SK-N-SH (cell line): ENCODE data around the gene GGT7. TPM values are rescaled to one million over a fixed set of nuclear protein-coding genes. Genes with fewer than 3 reads are reported as not detected.
A peak's percentile ranks its signal among the peaks of the same experiment; 100 is the strongest.

ENCODE experiments used
- CTCF ChIA-PET: fragments of 300-600, 350-600 bp; formaldehyde crosslinking; extraction: SDS; loops from one replicate; lab custom pipeline; 2021; lab: Yijun Ruan, JAX
- POLR2A ChIA-PET: fragments of 350-600 bp; sonication (Branson Sonifier 250); formaldehyde crosslinking; extraction: SDS; loops from one replicate; lab custom pipeline; 2020; ENCODE audit warnings: antibody characterized with exemption, inconsistent platforms; lab: Yijun Ruan, JAX
- DNase-seq: peaks from one replicate; pipeline ENCODE4 v3.0.0; 2012
- H2AFZ ChIP-seq: fragments of 200-600 bp; sonication (generic); 2 replicates; pipeline ENCODE4 v1.8.1; 2016; ENCODE audit warnings: antibody characterized with exemption, mild to moderate bottlenecking, low read depth
- H3F3A ChIP-seq: fragments of 200-600 bp; sonication (generic); replicated peaks from 2 replicates; pipeline ENCODE3; 2016; ENCODE audit warnings: antibody characterized with exemption, mild to moderate bottlenecking; ENCODE audit not compliant: insufficient read depth
- H3K27ac ChIP-seq, 2 experiments: fragments of 200-500 bp in 1 of 2; fragments of 200-600 bp in 1 of 2; sonication (Bioruptor generic) in 1 of 2; sonication (generic), shearing (Covaris generic) in 1 of 2; 2 replicates each; pipeline versions ENCODE4 v1.5.1 to v1.6.1; 2014 to 2016; ENCODE audit warnings: low read depth in 2 of 2, inconsistent platforms in 1 of 2, low read length in 1 of 2, mild to moderate bottlenecking in 1 of 2, mixed read lengths in 1 of 2
- H3K27me3 ChIP-seq: fragments of 200-600 bp; sonication (generic), shearing (Covaris generic); 2 replicates; pipeline ENCODE4 v1.6.1; 2016; ENCODE audit warnings: mixed run types; ENCODE audit not compliant: insufficient read depth
- H3K36me3 ChIP-seq, 2 experiments: fragments of 200-500 bp in 1 of 2; fragments of 200-600 bp in 1 of 2; sonication (Bioruptor generic) in 1 of 2; sonication (generic) in 1 of 2; replicated peaks in 1 of 2; 2 replicates each; pipeline versions ENCODE3 to v1.5.1; 2014 to 2016; ENCODE audit warnings: low read length in 1 of 2, mild to moderate bottlenecking in 1 of 2; ENCODE audit not compliant: insufficient read depth in 2 of 2, control insufficient read depth in 1 of 2
- H3K4me1 ChIP-seq, 2 experiments: fragments of 200-500 bp in 1 of 2; fragments of 200-600 bp in 1 of 2; sonication (Bioruptor generic) in 1 of 2; sonication (generic), shearing (Covaris generic) in 1 of 2; 2 replicates each; pipeline versions ENCODE4 v1.5.1 to v1.6.1; 2014 to 2016; ENCODE audit warnings: low read depth in 1 of 2, low read length in 1 of 2, mixed run types in 1 of 2; ENCODE audit not compliant: insufficient read depth in 2 of 2, control insufficient read depth in 1 of 2
- H3K4me2 ChIP-seq: fragments of 200-600 bp; sonication (generic), shearing (Covaris generic); 2 replicates; pipeline ENCODE4 v1.6.1; 2017; ENCODE audit warnings: mixed run types
- H3K4me3 ChIP-seq, 2 experiments: fragments of 200-500 bp in 1 of 2; fragments of 200-600 bp in 1 of 2; sonication (Bioruptor generic) in 1 of 2; sonication (generic), shearing (Covaris generic) in 1 of 2; 2 replicates each; pipeline versions ENCODE4 v1.5.1 to v1.8.1; 2014 to 2016; ENCODE audit warnings: low read depth in 2 of 2, inconsistent platforms in 1 of 2, low read length in 1 of 2, mild to moderate bottlenecking in 1 of 2, mixed read lengths in 1 of 2, moderate library complexity in 1 of 2
- H3K79me2 ChIP-seq: fragments of 200-600 bp; sonication (generic); 2 replicates; pipeline ENCODE4 v1.8.1; 2017; ENCODE audit warnings: mild to moderate bottlenecking; ENCODE audit not compliant: insufficient read depth
- H3K9ac ChIP-seq: fragments of 200-600 bp; sonication (generic); 2 replicates; pipeline ENCODE4 v1.6.1; 2017; ENCODE audit warnings: mixed run types
- H3K9me2 ChIP-seq: fragments of 200-600 bp; sonication (generic); 2 replicates; pipeline ENCODE4 v1.6.1; 2017; ENCODE audit warnings: mixed run types
- H3K9me3 ChIP-seq: fragments of 200-600 bp; sonication (generic); 2 replicates; pipeline ENCODE4 v1.6.1; 2017; ENCODE audit warnings: mixed run types, mild to moderate bottlenecking, moderate library complexity
- H4K20me1 ChIP-seq: fragments of 200-600 bp; sonication (generic); 2 replicates; pipeline ENCODE4 v1.6.1; 2017; ENCODE audit warnings: mild to moderate bottlenecking, mixed run types; ENCODE audit not compliant: insufficient read depth
- CHD2 ChIP-seq: fragments of 150-350 bp; IDR thresholded peaks from 2 replicates; pipeline ENCODE4 v1.6.1; 2018; ENCODE audit warnings: low read length; ENCODE audit not compliant: partially characterized antibody
- ELF1 ChIP-seq: IDR thresholded peaks from 2 replicates; pipeline ENCODE4 v1.4.0; 2012
- EP300 ChIP-seq, 2 experiments: IDR thresholded peaks; 2 replicates each; pipeline versions ENCODE4 v1.4.0 to v1.6.1; 2012; ENCODE audit warnings: borderline replicate concordance in 1 of 2, low read depth in 1 of 2, low read length in 1 of 2
- EZH2phosphoT487 ChIP-seq: fragments of 200-600 bp; sonication (generic); IDR thresholded peaks from 2 replicates; pipeline ENCODE4 v1.6.1; 2017; ENCODE audit warnings: low read depth, mixed run types, mild to moderate bottlenecking, antibody characterized with exemption, moderate library complexity, borderline replicate concordance
- FOSL2 ChIP-seq: IDR thresholded peaks from 2 replicates; pipeline ENCODE4 v1.4.0; 2012; ENCODE audit warnings: low read depth, mild to moderate bottlenecking, moderate library complexity, borderline replicate concordance
- FOXM1 ChIP-seq: IDR thresholded peaks from 2 replicates; pipeline ENCODE4 v1.4.0; 2012; ENCODE audit warnings: low read depth, mild to moderate bottlenecking
- GABPA ChIP-seq: IDR thresholded peaks from 2 replicates; pipeline ENCODE4 v1.4.0; 2012; ENCODE audit warnings: low read depth, mild to moderate bottlenecking
- JUND ChIP-seq: IDR thresholded peaks from 2 replicates; pipeline ENCODE4 v1.4.0; 2012
- MXI1 ChIP-seq: IDR thresholded peaks from 2 replicates; pipeline ENCODE4 v1.6.1; 2012; ENCODE audit warnings: mild to moderate bottlenecking, low read depth, low read length, improper control_type of control experiment
- NFIC ChIP-seq: IDR thresholded peaks from 2 replicates; pipeline ENCODE4 v1.4.0; 2012; ENCODE audit warnings: borderline replicate concordance
- NRF1 ChIP-seq: IDR thresholded peaks from 2 replicates; pipeline ENCODE4 v1.6.1; 2012; ENCODE audit warnings: low read depth, mild to moderate bottlenecking, low read length
- POLR2AphosphoS5 ChIP-seq: IDR thresholded peaks from 2 replicates; pipeline ENCODE4 v1.6.1; 2012; ENCODE audit warnings: low read depth, low read length
- RCOR1 ChIP-seq: fragments of 150-350 bp; IDR thresholded peaks from 2 replicates; pipeline ENCODE4 v1.6.1; 2017; ENCODE audit warnings: antibody characterized with exemption, low read length
- RXRA ChIP-seq: IDR thresholded peaks from 2 replicates; pipeline ENCODE4 v1.4.0; 2012; ENCODE audit warnings: low read depth, mild to moderate bottlenecking, borderline replicate concordance
- TCF12 ChIP-seq: IDR thresholded peaks from 2 replicates; pipeline ENCODE4 v1.4.0; 2012
- TEAD4 ChIP-seq: IDR thresholded peaks from 2 replicates; pipeline ENCODE4 v1.4.0; 2012; ENCODE audit warnings: mild to moderate bottlenecking, borderline replicate concordance; ENCODE audit not compliant: insufficient read depth
- WGBS: methylation state at CpG from one replicate; pipeline ENCODE4 v1.1.6; 2017; ENCODE audit warnings: low lambda C conversion rate; 5-methylcytosine and 5-hydroxymethylcytosine counted together
- polyA plus RNA-seq, 3 experiments: library from polyadenylated mRNA; depleted of rRNA; stranded (reverse); fragments of >200 nt; gene quantifications; 2 replicates each; pipeline ENCODE4 v1.2.3, GENCODE V29; 2012
- TF ChIP-seq, protein P1 (sequence below): fragments of 150-350 bp; IDR thresholded peaks from 2 replicates; pipeline ENCODE4 v1.6.1; 2016; ENCODE audit warnings: mild to moderate bottlenecking, low read depth, low read length
- TF ChIP-seq, protein P2 (sequence below): IDR thresholded peaks from 2 replicates; pipeline ENCODE4 v1.4.0; 2012; ENCODE audit warnings: low read depth
- TF ChIP-seq, protein P3 (sequence below): IDR thresholded peaks from 2 replicates; pipeline ENCODE4 v1.6.1; 2012; ENCODE audit warnings: mild to moderate bottlenecking, low read depth, low read length, moderate library complexity
- TF ChIP-seq, protein P4 (sequence below): fragments of 150-350 bp; IDR thresholded peaks from 2 replicates; pipeline ENCODE4 v1.6.1; 2017; ENCODE audit warnings: antibody characterized with exemption, low read length, low read depth, borderline replicate concordance
- TF ChIP-seq, protein P5 (sequence below): fragments of 200-600 bp; sonication (generic); IDR thresholded peaks from 2 replicates; pipeline ENCODE4 v1.6.1; 2017; ENCODE audit warnings: antibody characterized with exemption, mild to moderate bottlenecking, moderate library complexity
- TF ChIP-seq, protein P6 (sequence below): IDR thresholded peaks from 2 replicates; pipeline ENCODE4 v1.4.0; 2012; ENCODE audit warnings: low read depth, borderline replicate concordance

GGT7 gene
- polyA plus RNA-seq, 1 of the 3 experiments (the other 2 are of a cell fraction): 22.5 TPM

DNA sequence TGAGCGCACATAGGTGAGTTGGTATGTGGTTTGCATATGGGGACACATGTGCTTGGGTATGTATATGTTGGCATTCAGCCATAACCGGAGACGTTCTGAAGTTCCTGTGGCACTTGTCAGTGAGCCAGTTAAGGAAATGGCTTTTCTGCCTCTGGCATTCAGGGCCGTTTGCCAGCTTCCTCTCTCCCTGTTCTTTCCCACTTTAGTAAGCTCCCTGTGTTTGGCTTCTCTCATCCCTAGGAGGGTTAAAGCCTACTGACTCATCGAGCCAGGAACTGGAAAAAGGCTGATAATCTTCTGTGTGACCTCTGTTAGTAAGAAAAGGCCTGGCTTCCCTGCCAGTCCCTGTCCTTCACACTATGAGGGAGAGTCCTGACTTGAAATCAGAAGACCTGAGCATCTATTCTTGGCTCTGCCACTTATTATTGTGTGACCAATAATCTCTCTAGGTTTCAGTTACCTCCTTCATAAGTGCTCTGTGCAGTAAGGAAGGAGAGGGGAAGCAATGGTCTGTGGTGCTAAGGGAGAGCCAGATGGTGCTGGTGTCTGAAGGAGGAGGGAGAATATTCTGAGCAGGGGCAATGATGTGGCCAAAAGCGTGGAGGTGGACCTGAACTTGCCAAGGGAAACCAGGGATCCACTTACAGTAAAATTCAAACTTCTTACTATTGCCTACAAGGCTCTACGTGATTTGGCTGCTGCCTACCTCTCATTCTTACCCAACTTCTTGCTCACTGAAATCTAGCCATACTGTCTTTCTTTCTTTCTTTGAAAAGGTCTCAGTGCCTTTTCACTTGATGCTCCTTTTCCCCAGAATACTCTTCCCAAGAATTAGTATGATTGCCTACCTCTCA is 35.2 kb upstream of the GGT7 start:
- Histone ChIP-seq H3K27ac (peak overlapping the region; percentile 87 to 88), H3K4me3 (no peak overlapping the region; a peak in 1 of 4 replicates), H3K9ac (peak overlapping the region; percentile 33; the same call in 1 of the 2 replicates), H3K9me3 (no peaks in the 10 kb centered on the region), H4K20me1 (no peaks in the 10 kb centered on the region), H3K79me2 (peaks cover 7% of the 10 kb centered on the region; the same call in 1 of the 2 replicates), H3K27me3 (no peaks in the 10 kb centered on the region), H2AFZ (0 out of 2 replicates have a peak overlapping the region, but pooled peaks have one; percentile 41), H3K9me2 (no peaks in the 10 kb centered on the region), H3K4me2 (peak overlapping the region; percentile 33), H3F3A (peaks cover 23% of the 10 kb centered on the region), H3K36me3 (no peaks in the 10 kb centered on the region), H3K4me1 (peaks cover 12 to 19% of the 10 kb centered on the region in 2 experiments)
- POLR2A ChIA-PET: no interaction called here
- TF ChIP-seq ELF1: no peak
- TF ChIP-seq, protein P1, sequence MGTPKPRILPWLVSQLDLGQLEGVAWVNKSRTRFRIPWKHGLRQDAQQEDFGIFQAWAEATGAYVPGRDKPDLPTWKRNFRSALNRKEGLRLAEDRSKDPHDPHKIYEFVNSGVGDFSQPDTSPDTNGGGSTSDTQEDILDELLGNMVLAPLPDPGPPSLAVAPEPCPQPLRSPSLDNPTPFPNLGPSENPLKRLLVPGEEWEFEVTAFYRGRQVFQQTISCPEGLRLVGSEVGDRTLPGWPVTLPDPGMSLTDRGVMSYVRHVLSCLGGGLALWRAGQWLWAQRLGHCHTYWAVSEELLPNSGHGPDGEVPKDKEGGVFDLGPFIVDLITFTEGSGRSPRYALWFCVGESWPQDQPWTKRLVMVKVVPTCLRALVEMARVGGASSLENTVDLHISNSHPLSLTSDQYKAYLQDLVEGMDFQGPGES: no peak
- TF ChIP-seq, protein P2, sequence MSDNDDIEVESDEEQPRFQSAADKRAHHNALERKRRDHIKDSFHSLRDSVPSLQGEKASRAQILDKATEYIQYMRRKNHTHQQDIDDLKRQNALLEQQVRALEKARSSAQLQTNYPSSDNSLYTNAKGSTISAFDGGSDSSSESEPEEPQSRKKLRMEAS: no peak
- peak in 1 of 2 experiments; percentile 79; a peak in 2 of 4 replicates for TF ChIP-seq EP300 (IDR thresholded peaks at IDR 0.05; ENCODE audit: borderline replicate concordance in 1 of 2, low read depth in 1 of 2, low read length in 1 of 2)
- TF ChIP-seq, protein P3, sequence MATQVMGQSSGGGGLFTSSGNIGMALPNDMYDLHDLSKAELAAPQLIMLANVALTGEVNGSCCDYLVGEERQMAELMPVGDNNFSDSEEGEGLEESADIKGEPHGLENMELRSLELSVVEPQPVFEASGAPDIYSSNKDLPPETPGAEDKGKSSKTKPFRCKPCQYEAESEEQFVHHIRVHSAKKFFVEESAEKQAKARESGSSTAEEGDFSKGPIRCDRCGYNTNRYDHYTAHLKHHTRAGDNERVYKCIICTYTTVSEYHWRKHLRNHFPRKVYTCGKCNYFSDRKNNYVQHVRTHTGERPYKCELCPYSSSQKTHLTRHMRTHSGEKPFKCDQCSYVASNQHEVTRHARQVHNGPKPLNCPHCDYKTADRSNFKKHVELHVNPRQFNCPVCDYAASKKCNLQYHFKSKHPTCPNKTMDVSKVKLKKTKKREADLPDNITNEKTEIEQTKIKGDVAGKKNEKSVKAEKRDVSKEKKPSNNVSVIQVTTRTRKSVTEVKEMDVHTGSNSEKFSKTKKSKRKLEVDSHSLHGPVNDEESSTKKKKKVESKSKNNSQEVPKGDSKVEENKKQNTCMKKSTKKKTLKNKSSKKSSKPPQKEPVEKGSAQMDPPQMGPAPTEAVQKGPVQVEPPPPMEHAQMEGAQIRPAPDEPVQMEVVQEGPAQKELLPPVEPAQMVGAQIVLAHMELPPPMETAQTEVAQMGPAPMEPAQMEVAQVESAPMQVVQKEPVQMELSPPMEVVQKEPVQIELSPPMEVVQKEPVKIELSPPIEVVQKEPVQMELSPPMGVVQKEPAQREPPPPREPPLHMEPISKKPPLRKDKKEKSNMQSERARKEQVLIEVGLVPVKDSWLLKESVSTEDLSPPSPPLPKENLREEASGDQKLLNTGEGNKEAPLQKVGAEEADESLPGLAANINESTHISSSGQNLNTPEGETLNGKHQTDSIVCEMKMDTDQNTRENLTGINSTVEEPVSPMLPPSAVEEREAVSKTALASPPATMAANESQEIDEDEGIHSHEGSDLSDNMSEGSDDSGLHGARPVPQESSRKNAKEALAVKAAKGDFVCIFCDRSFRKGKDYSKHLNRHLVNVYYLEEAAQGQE: peak; percentile 71; the same call in 1 of the 2 replicates
- TF ChIP-seq, protein P4, sequence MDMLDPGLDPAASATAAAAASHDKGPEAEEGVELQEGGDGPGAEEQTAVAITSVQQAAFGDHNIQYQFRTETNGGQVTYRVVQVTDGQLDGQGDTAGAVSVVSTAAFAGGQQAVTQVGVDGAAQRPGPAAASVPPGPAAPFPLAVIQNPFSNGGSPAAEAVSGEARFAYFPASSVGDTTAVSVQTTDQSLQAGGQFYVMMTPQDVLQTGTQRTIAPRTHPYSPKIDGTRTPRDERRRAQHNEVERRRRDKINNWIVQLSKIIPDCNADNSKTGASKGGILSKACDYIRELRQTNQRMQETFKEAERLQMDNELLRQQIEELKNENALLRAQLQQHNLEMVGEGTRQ: no peak
- TF ChIP-seq FOXM1: no peak
- no peak for TF ChIP-seq GABPA
- TF ChIP-seq, protein P5, sequence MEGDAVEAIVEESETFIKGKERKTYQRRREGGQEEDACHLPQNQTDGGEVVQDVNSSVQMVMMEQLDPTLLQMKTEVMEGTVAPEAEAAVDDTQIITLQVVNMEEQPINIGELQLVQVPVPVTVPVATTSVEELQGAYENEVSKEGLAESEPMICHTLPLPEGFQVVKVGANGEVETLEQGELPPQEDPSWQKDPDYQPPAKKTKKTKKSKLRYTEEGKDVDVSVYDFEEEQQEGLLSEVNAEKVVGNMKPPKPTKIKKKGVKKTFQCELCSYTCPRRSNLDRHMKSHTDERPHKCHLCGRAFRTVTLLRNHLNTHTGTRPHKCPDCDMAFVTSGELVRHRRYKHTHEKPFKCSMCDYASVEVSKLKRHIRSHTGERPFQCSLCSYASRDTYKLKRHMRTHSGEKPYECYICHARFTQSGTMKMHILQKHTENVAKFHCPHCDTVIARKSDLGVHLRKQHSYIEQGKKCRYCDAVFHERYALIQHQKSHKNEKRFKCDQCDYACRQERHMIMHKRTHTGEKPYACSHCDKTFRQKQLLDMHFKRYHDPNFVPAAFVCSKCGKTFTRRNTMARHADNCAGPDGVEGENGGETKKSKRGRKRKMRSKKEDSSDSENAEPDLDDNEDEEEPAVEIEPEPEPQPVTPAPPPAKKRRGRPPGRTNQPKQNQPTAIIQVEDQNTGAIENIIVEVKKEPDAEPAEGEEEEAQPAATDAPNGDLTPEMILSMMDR: no peak
- peak; percentile 81 for TF ChIP-seq JUND
- peak; percentile 74 for TF ChIP-seq TEAD4
- TF ChIP-seq MXI1: peak; percentile 40; the same call in 1 of the 2 replicates
- TF ChIP-seq TCF12: peak; percentile 84
- TF ChIP-seq NRF1: no peak
- TF ChIP-seq, protein P6, sequence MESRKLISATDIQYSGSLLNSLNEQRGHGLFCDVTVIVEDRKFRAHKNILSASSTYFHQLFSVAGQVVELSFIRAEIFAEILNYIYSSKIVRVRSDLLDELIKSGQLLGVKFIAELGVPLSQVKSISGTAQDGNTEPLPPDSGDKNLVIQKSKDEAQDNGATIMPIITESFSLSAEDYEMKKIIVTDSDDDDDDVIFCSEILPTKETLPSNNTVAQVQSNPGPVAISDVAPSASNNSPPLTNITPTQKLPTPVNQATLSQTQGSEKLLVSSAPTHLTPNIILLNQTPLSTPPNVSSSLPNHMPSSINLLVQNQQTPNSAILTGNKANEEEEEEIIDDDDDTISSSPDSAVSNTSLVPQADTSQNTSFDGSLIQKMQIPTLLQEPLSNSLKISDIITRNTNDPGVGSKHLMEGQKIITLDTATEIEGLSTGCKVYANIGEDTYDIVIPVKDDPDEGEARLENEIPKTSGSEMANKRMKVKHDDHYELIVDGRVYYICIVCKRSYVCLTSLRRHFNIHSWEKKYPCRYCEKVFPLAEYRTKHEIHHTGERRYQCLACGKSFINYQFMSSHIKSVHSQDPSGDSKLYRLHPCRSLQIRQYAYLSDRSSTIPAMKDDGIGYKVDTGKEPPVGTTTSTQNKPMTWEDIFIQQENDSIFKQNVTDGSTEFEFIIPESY: 0 out of 2 replicates have a peak, but pooled peaks have one; percentile 23
- TF ChIP-seq NFIC: peak; percentile 98
- TF ChIP-seq EZH2phosphoT487: no peak
- TF ChIP-seq POLR2AphosphoS5: no peak
- TF ChIP-seq RXRA: peak; percentile 78
- TF ChIP-seq RCOR1: peak; percentile 87
- peak; percentile 83 for TF ChIP-seq FOSL2
- peak; percentile 64 for TF ChIP-seq CHD2
- CTCF ChIA-PET: interaction anchor here (2.2 kb wide), 1 partner anchor 35 kb away, joined by 6 read pairs; the partner anchor contains the start of gene GGT7
- DNase-seq: peak; percentile 82
- WGBS: 18% methylated on average over 7 of the region's 7 CpGs
